ENCODE measurements around the gene PRKAR1B.

DNA sequence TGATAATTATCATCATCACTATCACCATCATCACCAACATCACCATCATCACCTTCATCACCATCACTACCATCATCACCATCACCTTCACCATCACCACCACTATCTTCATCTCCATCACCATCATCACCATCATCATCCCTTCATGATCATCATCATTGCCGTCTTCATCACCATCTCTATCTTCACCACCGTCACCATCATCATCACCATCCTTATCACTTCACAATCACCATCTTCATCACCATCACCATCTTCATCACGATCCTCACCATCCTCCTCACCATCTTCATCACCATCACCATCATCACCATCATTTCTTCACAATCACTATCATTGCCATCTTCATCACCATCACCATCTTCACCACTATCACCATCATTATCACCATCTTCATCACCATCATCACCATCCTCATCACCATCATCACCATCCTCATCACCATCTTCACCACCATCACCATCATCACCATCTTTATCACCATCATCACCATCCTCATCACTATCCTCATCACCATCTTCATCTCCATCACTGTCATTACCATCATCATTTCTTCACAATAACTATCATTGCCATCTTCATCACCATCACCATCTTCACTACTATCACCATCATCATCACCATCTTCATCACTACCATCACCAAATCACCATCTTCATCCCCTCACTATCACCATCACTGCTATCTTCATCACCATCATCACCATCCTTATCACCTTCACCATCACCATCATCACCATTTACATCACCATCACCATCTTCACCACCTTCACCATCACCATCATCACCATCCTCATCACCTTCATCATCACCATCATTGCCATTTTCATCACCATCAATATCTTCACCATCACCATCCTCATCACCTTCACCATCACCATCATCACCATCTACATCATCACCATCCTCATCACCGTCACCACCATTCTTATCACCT is 73.0 kb downstream of the PRKAR1B start:
- TF ChIP-seq, protein P1, sequence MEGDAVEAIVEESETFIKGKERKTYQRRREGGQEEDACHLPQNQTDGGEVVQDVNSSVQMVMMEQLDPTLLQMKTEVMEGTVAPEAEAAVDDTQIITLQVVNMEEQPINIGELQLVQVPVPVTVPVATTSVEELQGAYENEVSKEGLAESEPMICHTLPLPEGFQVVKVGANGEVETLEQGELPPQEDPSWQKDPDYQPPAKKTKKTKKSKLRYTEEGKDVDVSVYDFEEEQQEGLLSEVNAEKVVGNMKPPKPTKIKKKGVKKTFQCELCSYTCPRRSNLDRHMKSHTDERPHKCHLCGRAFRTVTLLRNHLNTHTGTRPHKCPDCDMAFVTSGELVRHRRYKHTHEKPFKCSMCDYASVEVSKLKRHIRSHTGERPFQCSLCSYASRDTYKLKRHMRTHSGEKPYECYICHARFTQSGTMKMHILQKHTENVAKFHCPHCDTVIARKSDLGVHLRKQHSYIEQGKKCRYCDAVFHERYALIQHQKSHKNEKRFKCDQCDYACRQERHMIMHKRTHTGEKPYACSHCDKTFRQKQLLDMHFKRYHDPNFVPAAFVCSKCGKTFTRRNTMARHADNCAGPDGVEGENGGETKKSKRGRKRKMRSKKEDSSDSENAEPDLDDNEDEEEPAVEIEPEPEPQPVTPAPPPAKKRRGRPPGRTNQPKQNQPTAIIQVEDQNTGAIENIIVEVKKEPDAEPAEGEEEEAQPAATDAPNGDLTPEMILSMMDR (IDR thresholded peaks at IDR 0.05): no peak
- TF ChIP-seq POLR2A (IDR thresholded peaks at IDR 0.05): no peak
- no peak for TF ChIP-seq EP300 (IDR thresholded peaks at IDR 0.05)
